GM19043 (cell line): ENCODE results near the gene SMCHD1.
A peak's percentile ranks its signal among the peaks of the same experiment; 100 is the strongest.
"Not testable (repeated sequence)": the region's sequence is repeated elsewhere in the genome, so short reads cannot be mapped to it uniquely, and the experiment has no call there.

Experiments used
- ATAC-seq: cut with Tn5 transposase; IDR thresholded peaks from one replicate; pipeline ENCODE4 v1.9.1; 2021; ENCODE audit warnings: low read depth; ENCODE audit not compliant: unreplicated experiment

The SMCHD1 gene

DNA sequence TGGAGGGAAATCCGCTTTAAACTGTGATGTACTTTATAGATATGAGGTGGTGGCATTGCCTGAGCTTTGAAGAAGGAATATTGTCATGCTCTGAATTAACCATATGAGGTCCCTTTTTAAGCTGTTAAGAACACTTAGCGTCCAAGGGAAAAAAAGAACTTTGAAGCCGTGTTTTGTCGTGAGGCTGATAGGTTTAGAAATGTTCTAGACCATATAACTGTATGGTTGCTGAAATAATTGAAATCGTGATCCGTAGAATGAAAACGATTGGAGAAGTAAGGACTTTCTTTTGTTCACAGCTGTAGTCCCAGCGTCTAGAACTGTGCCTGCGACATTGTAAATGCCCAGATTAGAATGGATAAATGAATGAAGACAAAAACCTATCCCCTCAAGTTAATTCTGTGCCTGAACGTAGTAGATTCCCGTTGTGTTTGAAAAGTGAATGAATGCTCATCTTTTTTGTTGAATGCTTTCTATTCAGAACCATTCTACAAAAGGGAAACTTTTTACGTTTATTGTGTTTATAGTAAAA, 1.5 kb downstream of the SMCHD1 start:
- ATAC-seq: no peak

GRCh38 chr18:2657788-2658458, 2.4 kb downstream of the SMCHD1 start:
- ATAC-seq: no peak

DNA sequence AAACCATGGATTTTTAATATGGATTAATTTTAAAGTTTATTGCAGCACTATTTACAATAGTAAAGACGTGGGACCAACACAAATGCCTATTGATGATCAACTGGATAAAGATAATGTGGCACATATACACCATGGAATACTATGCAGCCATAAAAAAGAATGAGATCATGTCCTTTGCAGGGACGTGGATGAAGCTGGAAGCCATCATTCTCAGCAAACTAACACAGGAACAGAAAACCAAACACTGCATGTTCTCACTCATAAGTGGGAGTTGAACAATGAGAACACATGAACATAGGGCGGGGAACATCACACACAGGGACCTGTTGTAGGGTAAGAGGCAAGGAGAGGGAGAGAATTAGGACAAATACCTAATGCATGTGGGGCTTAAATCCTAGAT, 5.3 kb downstream of the SMCHD1 start:
- not testable (repeated sequence) for ATAC-seq

GRCh38 chr18:2662288-2662687, 6.8 kb downstream of the SMCHD1 start:
- ATAC-seq: not testable (repeated sequence)

GRCh38 chr18:2662990-2663389, 7.5 kb downstream of the SMCHD1 start:
- ATAC-seq: no peak

DNA sequence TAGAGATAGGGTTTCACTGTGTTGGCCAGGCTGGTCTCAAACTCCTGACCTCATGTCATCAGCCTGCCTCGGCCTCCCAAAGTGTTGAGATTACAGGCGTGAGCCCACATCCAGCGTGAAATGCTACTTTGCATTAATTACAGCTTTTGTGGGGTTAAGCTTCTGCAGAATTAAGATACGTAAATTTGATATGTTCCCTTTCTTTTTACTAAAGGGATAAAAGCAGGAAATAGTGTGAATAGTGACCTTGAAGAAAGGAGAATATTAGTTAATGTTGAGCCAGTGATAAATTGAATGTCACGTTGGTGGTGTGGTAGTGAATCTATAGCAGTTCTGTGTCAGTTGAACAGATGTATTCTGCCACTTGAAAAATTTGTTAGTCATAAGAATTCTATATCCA, 16.9 kb downstream of the SMCHD1 start:
- no peak for ATAC-seq

GRCh38 chr18:2672872-2673271, 17.3 kb downstream of the SMCHD1 start:
- no peak for ATAC-seq

DNA sequence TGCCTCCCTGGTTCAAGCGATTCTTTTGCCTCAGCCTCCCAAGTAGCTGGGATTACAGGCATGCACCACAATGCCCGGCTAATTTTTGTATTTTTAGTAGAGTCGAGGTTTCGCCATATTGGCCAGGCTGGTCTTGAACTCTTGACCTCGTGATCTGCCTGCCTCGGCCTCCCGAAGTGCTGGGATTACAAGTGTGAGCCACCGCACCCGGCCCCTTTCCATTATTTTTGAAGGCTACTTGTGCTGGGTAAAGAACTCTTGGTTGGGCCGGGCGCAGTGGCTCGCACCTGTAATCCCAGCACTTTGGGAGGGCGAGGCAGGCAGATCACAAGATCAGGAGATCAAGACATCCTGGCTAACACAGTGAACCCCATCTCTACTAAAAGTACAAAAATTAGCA, 23.4 kb downstream of the SMCHD1 start:
- ATAC-seq: not testable (repeated sequence)

DNA sequence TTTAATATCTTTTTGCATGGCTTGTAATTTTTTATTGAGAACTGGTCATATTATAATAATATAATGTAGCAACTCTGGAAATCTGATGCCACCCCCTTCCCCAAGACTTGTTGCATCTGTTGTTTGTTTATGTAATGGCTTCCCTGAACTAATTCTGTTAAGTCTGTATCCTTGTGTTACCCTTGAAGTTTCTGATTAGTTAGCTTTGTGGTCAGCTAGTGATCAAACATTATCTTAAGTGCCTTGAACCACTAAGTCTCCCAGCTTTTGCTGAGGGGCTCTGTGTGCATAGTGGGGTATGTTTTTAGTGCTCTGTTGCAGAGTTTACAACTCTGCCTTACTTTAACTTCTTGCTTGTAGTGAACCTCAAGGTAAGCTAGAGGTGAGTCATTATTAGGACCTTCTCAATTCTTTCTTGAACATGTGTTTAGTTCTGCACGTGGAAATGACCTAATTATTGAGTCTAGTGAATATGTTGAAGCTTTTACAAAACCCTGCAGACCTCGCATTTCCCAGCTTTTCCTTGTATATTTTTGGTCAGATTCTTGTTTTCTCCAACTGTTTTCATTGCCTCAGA, 24.8 kb downstream of the SMCHD1 start:
- ATAC-seq: no peak

- no peak for ATAC-seq
Observed at GRCh38 chr18:2681993-2682603, 26.6 kb downstream of the SMCHD1 start.

DNA sequence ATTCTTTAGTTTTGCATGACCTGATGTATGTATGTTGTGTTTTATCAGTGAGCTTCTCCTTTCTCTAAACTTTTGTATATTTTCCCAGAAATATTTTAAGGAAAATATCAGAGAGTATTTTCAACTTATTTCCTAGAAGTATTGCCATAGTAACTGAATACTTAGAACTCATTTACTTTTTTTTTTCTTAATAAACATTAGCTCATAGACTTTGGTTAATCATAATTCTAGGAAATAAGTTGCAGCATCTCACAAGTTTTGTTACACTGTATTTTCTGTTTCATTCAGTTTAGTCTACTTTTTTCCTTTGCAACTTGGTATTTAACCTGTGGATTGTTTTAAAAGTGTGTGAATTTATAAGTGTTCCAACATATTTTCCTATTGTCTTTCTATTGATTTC, 27.5 kb downstream of the SMCHD1 start:
- no peak for ATAC-seq

DNA sequence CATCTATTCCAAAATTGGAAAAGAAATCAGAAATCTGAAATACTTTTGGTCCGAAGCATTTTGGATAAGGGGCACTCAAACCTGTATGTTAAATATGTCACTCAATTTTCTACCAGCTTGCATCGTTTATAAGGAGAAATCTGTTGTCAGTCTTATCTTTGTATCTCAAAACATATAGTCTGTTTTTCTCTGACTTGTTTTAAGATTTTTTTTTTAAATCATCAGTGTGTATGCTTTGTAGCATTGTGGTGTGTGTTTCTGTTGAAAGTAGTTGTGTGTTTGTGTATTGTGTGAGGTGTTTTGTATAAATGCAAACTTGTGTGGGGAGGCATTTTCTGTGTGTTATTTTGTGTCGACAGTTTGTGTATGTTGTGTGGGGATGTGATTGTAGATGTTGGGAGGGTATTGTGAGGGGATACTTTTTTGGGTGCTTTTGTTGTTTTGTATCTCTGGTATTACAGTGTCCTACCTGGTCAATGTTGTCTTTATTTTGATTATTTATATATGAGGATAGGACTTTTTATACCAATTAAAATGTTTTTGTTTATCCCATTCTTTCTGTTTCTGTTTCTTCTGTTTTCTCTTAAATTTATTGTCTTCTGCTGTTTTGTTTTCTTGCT, 30.9 kb downstream of the SMCHD1 start:
- ATAC-seq: no peak

- peak; percentile 55 for ATAC-seq
Observed at GRCh38 chr18:2687390-2688001, 32.0 kb downstream of the SMCHD1 start.

DNA sequence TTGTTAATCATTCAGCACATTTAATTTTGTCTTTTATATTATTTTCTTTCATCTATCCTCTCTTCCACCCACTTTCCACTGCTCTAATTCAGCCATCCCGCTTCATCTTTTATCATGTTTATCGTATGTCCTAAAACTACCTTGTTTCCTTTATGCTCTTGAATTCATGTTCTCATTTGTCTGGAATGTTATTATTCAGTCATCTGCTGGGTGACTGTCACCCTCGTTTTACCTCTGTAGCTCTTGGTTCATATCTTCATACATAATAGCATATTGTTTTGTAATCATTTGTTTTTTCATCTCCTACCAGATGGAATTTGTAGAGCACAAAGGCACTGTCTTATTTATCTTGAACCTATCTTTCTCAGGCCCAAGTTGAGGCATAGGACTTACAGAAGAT, 37.0 kb downstream of the SMCHD1 start:
- no peak for ATAC-seq

DNA sequence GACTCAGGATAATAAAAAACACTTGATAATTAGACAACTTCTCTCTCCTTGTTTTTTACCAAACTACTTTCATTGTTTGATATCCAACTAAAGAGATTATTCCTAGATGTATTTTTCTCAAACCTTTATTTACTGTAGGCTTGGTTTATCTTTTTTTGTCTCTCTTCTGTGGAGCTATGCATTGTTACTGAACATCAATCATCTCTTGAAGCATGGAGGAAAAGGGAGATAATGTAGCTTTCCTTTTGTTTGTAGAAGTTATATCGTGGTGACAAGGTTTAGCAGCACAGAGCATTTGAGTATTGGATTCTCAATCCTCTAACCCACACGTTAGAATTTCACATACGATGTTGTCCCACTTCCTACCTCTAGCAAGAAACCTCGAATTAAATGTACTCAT, 41.7 kb downstream of the SMCHD1 start:
- ATAC-seq: no peak

- ATAC-seq: no peak
Observed at GRCh38 chr18:2699001-2699400, 43.5 kb downstream of the SMCHD1 start.

DNA sequence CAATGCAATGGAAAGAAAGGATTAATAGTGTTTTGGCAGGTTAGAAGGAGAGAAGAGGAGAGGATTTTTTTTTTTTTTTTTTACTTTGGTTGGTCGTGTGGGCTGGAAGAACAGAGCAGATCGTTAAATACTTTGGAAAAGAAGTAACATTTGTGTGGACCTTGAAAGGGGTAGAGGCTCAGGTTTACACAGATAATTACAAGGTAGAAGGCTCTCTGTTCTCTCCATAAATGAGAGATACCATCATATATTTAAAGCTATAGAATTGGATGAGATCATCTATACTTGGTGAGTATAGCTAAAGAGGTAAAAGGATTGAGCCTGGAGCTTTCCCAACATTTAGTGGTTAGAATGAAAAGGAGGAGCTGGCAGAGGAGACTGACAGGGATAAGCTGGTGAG, 49.0 kb downstream of the SMCHD1 start:
- ATAC-seq: no peak

- no peak for ATAC-seq
Observed at GRCh38 chr18:2706903-2707302, 51.4 kb downstream of the SMCHD1 start.

DNA sequence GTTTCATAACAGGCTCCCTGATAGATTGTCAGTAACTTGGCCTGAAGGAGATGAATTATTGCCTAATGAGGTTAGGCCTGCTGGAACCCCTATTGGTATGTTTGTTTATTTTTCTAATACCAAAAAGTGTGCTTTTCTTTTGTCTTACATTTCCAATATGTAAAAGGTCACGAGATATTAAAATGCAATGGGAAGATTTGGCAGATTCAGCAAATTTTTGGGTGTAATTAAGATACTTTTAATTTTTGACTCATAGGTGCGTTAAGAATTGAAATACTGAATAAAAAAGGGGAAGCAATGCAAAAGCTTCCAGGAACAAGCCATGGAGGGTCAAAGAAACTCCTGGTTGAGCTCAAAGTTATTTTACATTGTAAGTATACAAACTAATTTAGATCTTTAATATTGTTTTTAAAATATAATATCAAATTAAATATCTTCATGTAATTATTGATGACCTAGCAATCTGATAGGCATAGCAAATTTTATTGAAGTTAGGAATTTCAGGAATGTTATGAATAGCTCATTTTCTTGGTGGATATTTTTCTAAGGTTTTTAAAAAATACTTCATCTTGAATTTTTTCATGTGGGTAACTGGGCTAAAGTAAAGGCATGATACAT, 52.1 kb downstream of the SMCHD1 start:
- ATAC-seq: no peak

GRCh38 chr18:2709316-2709715, 53.8 kb downstream of the SMCHD1 start:
- ATAC-seq: no peak

GRCh38 chr18:2714140-2714539, 58.6 kb downstream of the SMCHD1 start:
- no peak for ATAC-seq
